Medulla oblongata (tissue), 1 donor: ENCODE measurements around the gene ARMC6.
A peak's percentile ranks its signal among the peaks of the same experiment; 100 is the strongest.

Source experiments
- DNase-seq: peaks from one replicate; pipeline ENCODE4 v3.0.0-alpha.2; 2015; ENCODE audit errors: extremely low spot score

The ARMC6 gene

GRCh38 chr19:19033426-19034203 lies at the start of gene ARMC6, which contains the start of gene SUGP2:
Gene ARMC6, plus strand, starts transcription at chr19:19033603. Its CDS starts 607 bp downstream, at chr19:19034210.
Gene SUGP2, minus strand, starts transcription at chr19:19033517. Its CDS starts 2,446 bp downstream, at chr19:19031071.
- DNase-seq = peak; percentile 88

- DNase-seq = no peak
These were observed 49.2 kb upstream of the ARMC6 start for GRCh38 chr19:18984251-18984650.

- DNase-seq = peak; percentile 85
These were observed 48.1 kb upstream of the ARMC6 start for GRCh38 chr19:18985257-18985656.

DNA sequence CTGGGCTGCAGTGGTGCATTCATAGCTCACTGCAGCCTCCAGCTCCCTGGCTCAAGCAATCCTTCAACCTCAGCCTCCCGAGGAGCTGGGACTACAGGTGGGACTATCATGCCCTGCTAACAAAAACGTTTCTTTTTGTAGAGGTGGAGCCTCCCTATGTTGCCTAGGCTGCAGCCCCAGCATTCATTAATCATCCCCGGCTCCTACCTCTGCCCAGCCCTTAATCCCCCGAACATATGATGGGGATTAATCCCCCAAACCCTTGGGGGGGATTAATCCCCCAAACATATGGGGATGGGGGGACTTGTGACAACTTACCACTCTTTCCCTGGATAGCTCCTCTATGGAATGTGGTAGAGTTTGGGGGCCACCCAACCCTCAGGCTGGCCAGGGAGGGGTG lies 45.9 kb upstream of the ARMC6 start:
- DNase-seq = no peak

DNA sequence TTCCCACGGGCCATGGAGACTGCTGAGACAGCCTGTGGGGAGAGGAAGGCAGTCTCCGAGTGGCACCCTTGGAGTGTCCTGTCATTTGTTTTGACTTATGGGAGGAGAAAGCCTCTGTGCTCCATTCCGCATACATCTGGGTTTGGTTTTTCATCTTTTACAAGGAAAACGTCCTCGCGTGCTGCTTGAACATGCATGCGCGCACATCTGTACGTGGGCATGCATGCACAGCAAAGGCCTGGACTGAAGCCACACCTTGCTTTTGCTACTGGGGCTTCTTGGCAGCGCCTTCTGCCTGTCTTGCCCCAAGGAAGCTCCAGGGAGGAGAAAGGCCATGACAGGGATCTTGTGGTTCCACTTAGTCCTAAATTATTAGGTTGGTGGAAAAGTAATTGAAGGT lies 44.1 kb upstream of the ARMC6 start:
- no peak for DNase-seq

GRCh38 chr19:18990128-18990708 lies 43.2 kb upstream of the ARMC6 start:
- no peak for DNase-seq

DNA sequence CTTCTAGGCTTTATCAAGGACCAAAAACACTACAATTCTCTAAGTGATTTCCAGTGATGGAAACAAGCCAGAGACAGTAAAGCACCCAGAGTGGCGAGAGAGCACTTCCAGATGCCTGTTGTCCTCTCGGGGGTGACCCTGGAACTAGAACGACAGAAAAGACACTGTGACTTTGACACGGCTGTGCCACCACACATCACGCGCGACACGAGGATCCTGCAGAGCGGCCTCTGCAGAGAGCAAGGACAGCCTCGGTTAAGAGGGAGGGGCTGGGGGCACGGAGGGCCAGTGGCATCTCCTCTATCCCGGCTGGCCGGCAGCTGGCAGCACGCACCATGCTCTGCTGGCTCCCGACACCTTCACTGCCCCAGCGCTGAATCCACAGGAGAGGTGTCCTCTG lies 42.4 kb upstream of the ARMC6 start:
- DNase-seq = no peak

- no peak for DNase-seq
These were observed 41.9 kb upstream of the ARMC6 start for GRCh38 chr19:18991468-18991867.

DNA sequence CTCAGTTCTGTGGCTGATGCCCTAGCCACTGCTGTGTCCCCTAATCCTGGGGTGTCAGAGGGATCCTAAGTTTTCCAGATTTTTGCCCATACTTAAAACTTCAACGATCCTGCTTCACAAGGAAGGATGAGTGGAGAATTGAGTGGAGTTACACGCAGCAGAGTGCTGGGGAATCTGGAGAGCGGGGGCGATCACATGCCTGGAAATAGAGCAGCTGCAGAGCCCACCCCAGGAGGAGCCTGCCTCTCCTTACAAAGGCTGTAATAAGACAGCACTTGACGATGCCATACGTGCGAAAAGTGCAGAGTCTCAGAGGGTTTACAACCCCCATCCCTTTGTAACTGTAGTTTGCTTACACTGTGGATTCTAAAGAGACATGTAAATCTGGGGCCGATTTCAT lies 40.7 kb upstream of the ARMC6 start:
- DNase-seq = no peak

DNA sequence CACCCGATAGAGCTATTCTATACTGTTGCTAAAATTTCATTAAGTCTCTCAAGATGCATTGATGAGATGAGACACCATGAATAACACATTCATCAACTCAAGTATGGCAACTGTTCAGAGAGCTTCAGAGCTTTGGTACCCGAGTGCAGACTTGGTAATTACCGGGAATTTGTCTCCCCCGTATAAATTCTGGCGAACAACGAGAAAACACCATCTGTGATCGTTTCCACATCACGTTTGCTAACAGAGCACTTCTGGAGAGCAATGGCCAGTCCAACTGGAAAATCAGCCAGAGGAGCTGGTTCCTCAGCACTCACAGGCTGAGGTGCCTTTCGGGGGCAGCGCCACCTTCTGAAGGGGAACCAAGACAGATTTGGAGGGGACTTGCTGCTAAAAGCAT lies 40.3 kb upstream of the ARMC6 start:
- no peak for DNase-seq

DNA sequence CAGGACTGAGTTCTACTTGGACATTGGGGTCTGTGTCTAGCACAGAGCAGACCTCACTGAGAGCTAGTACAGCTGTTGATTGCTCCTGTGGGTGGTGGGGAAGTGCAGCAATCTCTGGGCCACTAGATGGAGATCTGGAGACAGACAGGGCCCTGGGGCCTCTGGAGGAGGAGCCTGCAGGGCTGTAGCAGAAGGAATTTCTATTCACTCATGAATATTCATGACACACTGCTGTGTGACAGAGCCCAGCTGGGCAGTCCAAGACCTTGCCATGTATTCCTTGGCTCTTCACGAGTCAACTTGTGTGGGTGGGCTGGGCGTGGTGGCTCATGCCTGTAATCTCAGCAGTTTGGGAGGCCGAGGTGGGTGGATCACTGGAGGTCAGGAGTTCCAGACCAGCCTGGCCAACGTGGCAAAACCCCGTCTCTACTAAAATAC lies 37.6 kb upstream of the ARMC6 start:
- peak; percentile 89 for DNase-seq

DNA sequence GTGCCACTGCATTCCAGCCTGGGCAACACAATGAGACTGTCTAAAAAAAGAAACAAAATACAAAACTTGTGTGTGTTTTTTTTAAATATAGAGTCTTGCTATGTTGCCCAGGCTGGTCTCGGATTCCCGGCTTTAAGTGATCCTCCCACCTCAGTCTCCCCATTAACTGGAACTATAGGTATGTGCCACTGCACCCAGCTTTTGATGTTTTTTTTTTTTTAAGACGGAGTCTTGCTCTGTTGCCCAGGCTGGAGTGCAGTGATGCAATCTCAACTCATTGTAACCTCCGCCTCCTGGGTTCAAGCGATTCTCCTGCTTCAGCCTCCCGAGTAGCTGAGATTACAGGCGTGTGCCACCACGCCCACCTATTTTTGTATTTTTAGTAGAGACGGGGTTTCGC lies 37.1 kb upstream of the ARMC6 start:
- DNase-seq = no peak

DNA sequence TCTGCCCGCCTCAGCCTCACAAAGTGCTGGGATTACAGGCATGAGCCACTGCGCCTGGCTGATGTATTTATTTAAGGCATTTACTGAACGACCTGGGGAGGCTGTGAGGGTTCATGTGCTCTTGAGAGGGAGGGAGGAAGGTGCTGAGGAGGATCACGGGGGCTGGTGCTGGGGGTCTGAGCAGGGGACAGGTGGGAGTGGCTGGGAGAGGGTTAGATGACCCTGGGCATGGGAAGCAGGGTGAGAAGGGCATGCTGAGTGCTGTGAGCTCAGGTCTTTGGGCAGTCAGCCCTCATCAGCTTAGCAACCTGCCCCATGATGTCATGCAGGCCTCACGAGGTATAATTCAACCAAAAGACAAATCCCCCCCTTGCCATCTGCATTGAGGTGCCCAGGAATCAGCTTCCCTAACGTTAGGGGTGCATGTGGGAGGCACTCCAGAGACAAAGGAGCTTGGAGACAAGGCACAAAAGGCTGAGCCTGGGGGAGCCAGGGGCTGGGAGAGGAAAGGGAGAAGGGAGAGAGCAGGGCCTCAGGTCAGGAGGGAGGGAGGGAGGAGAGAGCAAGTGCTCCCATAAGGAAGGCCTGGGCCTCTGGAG lies 36.5 kb upstream of the ARMC6 start:
- DNase-seq = no peak

DNA sequence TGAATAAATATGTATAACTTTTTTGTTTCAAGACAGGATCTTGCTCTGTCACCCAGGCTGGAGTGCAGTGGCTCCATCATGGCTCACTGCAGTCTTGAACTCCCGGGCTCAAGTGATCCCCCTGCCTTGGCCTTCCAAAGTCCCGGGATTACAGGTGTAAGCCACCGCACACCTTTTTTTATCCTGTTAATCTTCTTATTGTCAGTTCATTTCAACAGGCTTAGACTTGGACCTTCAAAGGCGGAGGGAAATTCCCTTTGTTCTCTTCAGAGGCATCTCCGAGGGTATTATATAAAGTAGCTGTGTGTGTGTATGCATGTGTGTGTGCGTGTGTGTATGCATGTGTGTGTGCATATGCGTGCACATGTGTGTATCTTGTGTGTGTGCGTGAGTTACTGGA lies 35.1 kb upstream of the ARMC6 start:
- DNase-seq = no peak

- no peak for DNase-seq
These were observed 34.2 kb upstream of the ARMC6 start for GRCh38 chr19:18999016-18999758.

GRCh38 chr19:18999896-19000620 lies 33.3 kb upstream of the ARMC6 start:
- no peak for DNase-seq

DNA sequence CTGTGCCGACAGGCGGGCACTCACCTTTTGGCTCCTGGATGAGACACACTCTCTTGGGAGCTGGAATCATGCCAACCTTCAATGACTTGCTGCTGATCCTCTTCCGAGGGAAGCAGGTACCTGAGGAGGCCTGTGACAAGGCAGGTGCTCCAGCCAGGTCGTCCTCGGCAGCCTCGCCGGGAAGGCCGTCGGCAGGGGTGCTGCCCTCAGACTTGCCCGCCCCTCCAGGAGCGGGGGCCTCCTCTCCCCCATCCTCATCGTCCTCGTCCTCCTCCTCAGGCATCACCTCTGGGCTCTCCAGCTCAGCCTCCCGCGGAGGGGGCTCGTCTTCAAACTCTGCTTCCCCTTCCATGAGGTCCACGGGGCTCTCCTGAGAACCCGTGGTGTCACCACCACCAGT lies 29.3 kb upstream of the ARMC6 start:
- no peak for DNase-seq

GRCh38 chr19:19006213-19006612 lies 27.2 kb upstream of the ARMC6 start:
- DNase-seq = no peak

DNA sequence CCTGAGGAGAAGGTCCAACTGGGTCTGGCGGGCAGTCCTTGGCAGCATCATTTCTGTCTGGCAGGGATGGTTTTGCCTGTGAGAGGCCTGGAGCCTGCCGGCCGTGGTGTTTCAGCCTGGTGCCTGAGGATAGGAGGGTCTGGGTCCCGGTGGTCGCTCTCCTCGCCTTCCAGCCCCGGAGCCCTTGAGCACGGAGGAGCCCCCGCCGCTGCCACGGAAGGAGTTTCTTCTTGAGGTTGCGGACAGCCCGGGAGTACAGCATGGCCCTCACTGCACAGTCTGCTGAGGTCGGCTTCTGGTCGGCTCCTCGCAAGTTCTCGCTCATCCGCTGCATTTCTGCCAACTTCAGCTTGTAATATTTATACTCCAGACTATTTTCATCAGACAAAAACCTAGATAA lies 23.5 kb upstream of the ARMC6 start:
- no peak for DNase-seq

DNA sequence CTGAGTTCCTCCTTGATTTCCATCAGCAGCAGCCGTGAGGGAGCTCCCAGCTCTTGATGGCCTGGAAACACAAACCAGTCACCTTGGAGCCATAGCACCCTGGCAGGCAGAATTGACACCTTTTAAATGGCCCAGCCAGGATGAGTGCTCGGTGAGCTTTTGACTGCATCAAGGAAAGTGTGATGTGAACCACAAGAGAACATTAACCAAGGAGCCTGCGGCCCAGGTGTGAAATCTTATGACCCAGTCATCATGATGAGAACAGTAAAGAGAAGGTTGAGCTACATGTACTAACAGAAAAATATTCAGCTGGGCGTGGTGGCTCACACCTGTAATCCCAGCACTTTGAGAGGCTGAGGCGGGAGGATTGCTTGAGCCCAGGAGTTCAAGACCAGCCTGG lies 22.9 kb upstream of the ARMC6 start:
- no peak for DNase-seq

- DNase-seq = no peak
These were observed 12.3 kb upstream of the ARMC6 start for GRCh38 chr19:19021115-19021514.
